Lower lobe of right lung (tissue), 2 donors: ENCODE data around the gene SEMA5B. TPM values are rescaled to one million over a fixed set of nuclear protein-coding genes. Genes with fewer than 3 reads are reported as not detected.

Experiments
- ATAC-seq, 2 donors: fragments of 200-7000 bp; cut with Tn5 transposase; one replicate each; pipeline ENCODE4 v1.9.1; 2020 to 2022; ENCODE audit warnings: mild to moderate bottlenecking in 2 of 2, moderate library complexity in 2 of 2
- DNase-seq: peaks from one replicate; pipeline ENCODE4 v3.0.0-alpha.2; 2020
- H3K27ac ChIP-seq: fragments of 200-600 bp; one replicate; pipeline ENCODE4 v1.8.0; 2022
- H3K27me3 ChIP-seq: fragments of 200-600 bp; one replicate; pipeline ENCODE4 v1.8.0; 2022; ENCODE audit warnings: low read depth
- H3K36me3 ChIP-seq: fragments of 200-600 bp; one replicate; pipeline ENCODE4 v1.8.0; 2022; ENCODE audit warnings: mild to moderate bottlenecking
- H3K4me1 ChIP-seq: fragments of 200-600 bp; one replicate; pipeline ENCODE4 v1.8.0; 2022
- H3K4me3 ChIP-seq: fragments of 200-600 bp; one replicate; pipeline ENCODE4 v1.8.0; 2022; ENCODE audit warnings: mild to moderate bottlenecking
- H3K9me3 ChIP-seq: fragments of 200-600 bp; one replicate; pipeline ENCODE4 v1.8.0; 2022
- intact Hi-C: fragments of 100-400 bp; cut with DNase I; formaldehyde crosslinking; loops from one replicate; pipeline ENCODE4 v1.11.0; 2022
- total RNA-seq: library from RNA; stranded (reverse); fragmentation: NEBNext Ultra II Directional; extraction: Animal tissue kit (Norgen Biotek cat#: 25700); gene quantifications from one replicate; pipeline ENCODE4 v1.2.1, GENCODE V29; 2021
- TF ChIP-seq, protein P1 (sequence below): fragments of 200-600 bp; IDR thresholded peaks from one replicate; pipeline ENCODE4 v1.8.0; 2022; ENCODE audit warnings: antibody characterized with exemption, mild to moderate bottlenecking
- donor health status: DM: no; HTN: yes; CAD: no; lungs with severe emphysema.

SEMA5B gene
- total RNA-seq, 1 donor from 2014 or later: 0.71 TPM

GRCh38 chr3:122947738-122948137, 79.8 kb downstream of the SEMA5B start:
- no peak for DNase-seq
- H3K4me3 ChIP-seq: no peak overlapping the region

GRCh38 chr3:122947196-122947595, 80.4 kb downstream of the SEMA5B start:
- no peak for ATAC-seq
- no peak for DNase-seq
- no peaks in the 10 kb centered on the region for H3K9me3 ChIP-seq
- intact Hi-C loops: no loop called here
- H3K36me3 ChIP-seq: no peaks in the 10 kb centered on the region
- TF ChIP-seq, protein P1, sequence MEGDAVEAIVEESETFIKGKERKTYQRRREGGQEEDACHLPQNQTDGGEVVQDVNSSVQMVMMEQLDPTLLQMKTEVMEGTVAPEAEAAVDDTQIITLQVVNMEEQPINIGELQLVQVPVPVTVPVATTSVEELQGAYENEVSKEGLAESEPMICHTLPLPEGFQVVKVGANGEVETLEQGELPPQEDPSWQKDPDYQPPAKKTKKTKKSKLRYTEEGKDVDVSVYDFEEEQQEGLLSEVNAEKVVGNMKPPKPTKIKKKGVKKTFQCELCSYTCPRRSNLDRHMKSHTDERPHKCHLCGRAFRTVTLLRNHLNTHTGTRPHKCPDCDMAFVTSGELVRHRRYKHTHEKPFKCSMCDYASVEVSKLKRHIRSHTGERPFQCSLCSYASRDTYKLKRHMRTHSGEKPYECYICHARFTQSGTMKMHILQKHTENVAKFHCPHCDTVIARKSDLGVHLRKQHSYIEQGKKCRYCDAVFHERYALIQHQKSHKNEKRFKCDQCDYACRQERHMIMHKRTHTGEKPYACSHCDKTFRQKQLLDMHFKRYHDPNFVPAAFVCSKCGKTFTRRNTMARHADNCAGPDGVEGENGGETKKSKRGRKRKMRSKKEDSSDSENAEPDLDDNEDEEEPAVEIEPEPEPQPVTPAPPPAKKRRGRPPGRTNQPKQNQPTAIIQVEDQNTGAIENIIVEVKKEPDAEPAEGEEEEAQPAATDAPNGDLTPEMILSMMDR: no peak
- H3K27ac ChIP-seq: no peak overlapping the region
- no peaks in the 10 kb centered on the region for H3K27me3 ChIP-seq
- H3K4me3 ChIP-seq: no peak overlapping the region
- peaks cover 11% of the 10 kb centered on the region for H3K4me1 ChIP-seq

More at GRCh38 chr3:122947738-122948137, 79.8 kb downstream of the SEMA5B start:
- no peak for ATAC-seq
- intact Hi-C loops: no loop called here
- Histone ChIP-seq H3K4me1 (peaks cover 7% of the 10 kb centered on the region), H3K36me3 (no peaks in the 10 kb centered on the region), H3K27me3 (no peaks in the 10 kb centered on the region), H3K9me3 (no peaks in the 10 kb centered on the region), H3K27ac (no peak overlapping the region)
- TF ChIP-seq, protein P1: no peak

DNA sequence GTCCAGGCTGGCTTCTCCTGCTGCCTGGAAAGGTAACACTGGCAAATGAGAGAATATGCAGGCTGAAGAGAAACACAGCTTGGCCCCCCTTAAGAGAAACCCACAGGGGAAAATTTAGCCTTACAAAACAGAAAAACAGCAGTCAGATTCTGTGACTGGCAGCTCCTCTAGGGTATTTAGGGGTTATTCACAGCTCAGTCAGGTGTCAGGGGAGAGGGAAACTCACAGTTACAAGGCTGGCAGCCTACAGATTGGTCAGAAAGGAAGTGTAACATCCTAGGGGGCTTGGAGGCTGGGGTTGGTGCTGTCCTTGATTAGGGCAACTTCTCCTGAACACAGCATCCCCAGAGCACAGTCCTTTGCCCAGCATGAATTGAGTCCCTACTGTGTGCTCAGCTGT, 81.4 kb downstream of the SEMA5B start:
- no peak overlapping the region for H3K4me3 ChIP-seq
- H3K4me1 ChIP-seq: peaks cover 11% of the 10 kb centered on the region
- no peak for DNase-seq
- no peaks in the 10 kb centered on the region for H3K27me3 ChIP-seq
- intact Hi-C loops: no loop called here
- no peaks in the 10 kb centered on the region for H3K9me3 ChIP-seq
- TF ChIP-seq, protein P1: no peak
- no peak for ATAC-seq
- no peaks in the 10 kb centered on the region for H3K36me3 ChIP-seq
- no peak overlapping the region for H3K27ac ChIP-seq

DNA sequence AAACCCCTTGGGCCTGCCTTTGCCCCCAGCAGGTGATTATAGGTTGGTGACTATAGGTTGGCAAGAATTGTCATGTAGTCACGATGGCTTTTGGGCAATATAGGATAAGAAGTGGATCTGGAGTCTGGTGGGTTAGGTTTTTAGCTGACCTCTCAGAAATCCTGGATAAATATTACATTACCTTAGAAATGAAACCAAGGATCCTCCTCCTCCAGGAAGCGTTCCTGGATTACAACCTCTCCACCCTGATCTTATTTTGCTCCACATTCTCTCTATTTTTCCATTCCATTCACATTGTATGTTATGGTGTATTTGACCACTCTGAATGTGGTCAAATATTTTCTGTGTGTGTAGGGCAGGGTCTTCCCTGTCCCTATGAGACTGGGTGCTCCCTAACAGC, 82.3 kb downstream of the SEMA5B start:
- intact Hi-C loops: no loop called here
- ATAC-seq: no peak
- TF ChIP-seq, protein P1: no peak

DNA sequence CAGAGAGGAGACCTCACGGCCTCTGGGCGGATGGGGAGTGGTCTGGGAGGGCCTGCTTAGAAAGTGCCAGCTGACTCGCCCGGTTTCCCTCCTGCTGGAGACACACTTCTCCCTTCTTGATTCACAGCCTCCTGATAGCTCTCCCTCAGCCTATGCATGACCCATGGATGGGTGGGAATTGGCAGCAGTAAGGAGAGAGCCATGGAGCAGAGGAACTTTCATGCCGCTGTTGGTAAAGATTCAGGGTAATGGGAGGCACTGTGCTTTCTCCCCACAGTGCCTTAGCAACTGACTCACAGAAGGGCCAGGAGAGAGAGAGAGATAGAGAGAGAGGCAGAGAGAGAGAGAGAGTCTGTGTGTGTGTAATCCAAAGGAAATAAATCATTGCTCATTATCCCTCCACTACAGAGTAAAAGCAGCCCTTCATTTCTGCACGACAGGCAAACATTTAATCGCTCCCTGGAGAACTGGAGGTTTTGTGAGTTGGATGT, 82.8 kb downstream of the SEMA5B start:
- Histone ChIP-seq H3K27me3 (no peaks in the 10 kb centered on the region), H3K4me1 (peaks cover 11% of the 10 kb centered on the region), H3K36me3 (no peaks in the 10 kb centered on the region), H3K27ac (no peak overlapping the region), H3K9me3 (no peaks in the 10 kb centered on the region), H3K4me3 (no peak overlapping the region)
- ATAC-seq (no peak), DNase-seq (no peak)
- intact Hi-C loops: no loop called here
- TF ChIP-seq, protein P1: no peak

More for the DNA sequence above, 82.3 kb downstream of the SEMA5B start:
- peaks cover 11% of the 10 kb centered on the region for H3K4me1 ChIP-seq
- H3K36me3 ChIP-seq: no peaks in the 10 kb centered on the region
- H3K4me3 ChIP-seq: no peak overlapping the region
- no peaks in the 10 kb centered on the region for H3K27me3 ChIP-seq
- H3K9me3 ChIP-seq: no peaks in the 10 kb centered on the region
- H3K27ac ChIP-seq: no peak overlapping the region
- DNase-seq: no peak

- no peaks in the 10 kb centered on the region for H3K9me3 ChIP-seq
- intact Hi-C loops: no loop called here
These were observed 83.8 kb downstream of the SEMA5B start for GRCh38 chr3:122943828-122944190.

More at GRCh38 chr3:122943828-122944190, 83.8 kb downstream of the SEMA5B start:
- DNase-seq (no peak), ATAC-seq (no peak)
- no peaks in the 10 kb centered on the region for H3K36me3 ChIP-seq
- H3K27ac ChIP-seq: no peak overlapping the region
- peaks cover 11% of the 10 kb centered on the region for H3K4me1 ChIP-seq
- TF ChIP-seq, protein P1: no peak
- no peak overlapping the region for H3K4me3 ChIP-seq
- H3K27me3 ChIP-seq: no peaks in the 10 kb centered on the region
